ENCODE measurements around the gene PELI1. TPM values are rescaled to one million over a fixed set of nuclear protein-coding genes. Genes with fewer than 3 reads are reported as not detected.
"Not testable (repeated sequence)": the region's sequence is repeated elsewhere in the genome, so short reads cannot be mapped to it uniquely, and the experiment has no call there.

The PELI1 gene
- polyA plus RNA-seq, 10 donors = 13.1 to 25.3 (median 19.0) TPM

DNA sequence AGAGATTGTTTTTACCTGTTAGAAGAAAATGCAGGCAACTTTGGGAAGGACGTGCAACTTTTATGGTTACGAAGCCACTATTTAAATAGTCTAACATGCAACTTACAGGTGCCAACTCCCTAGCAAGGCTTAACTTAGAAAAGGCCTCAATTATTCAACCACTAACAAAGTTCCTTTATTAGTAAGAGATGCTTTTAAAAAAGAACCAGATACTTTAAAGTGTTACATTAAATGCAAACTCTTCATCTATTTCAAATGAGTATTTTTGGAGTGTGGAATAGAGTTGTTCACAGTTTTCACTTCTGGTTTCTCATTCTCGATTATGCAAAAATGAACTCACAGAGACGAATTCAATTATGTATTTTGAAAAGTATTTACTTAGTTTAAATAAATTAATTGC is 51.7 kb downstream of the PELI1 start:
- DNase-seq = no peak

DNA sequence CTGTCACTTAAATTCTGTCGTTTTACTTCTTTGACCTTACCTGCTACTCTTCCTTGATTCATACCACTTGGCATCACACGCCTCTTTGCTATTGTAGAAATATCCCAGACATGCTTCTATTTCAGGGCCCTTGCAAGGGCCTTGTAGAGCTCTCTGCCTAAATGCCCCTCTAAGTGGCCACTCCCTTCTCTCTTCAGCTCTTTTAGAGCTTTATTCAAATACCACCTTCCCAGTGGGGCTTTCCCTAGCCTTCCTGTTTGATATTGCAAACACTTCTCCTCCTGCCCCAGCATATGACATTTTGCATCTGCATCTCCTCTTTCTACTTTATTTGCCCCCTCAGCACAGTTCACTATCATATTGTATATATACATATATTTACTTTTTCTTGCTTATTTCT is 54.0 kb downstream of the PELI1 start:
- DNase-seq = no peak

DNA sequence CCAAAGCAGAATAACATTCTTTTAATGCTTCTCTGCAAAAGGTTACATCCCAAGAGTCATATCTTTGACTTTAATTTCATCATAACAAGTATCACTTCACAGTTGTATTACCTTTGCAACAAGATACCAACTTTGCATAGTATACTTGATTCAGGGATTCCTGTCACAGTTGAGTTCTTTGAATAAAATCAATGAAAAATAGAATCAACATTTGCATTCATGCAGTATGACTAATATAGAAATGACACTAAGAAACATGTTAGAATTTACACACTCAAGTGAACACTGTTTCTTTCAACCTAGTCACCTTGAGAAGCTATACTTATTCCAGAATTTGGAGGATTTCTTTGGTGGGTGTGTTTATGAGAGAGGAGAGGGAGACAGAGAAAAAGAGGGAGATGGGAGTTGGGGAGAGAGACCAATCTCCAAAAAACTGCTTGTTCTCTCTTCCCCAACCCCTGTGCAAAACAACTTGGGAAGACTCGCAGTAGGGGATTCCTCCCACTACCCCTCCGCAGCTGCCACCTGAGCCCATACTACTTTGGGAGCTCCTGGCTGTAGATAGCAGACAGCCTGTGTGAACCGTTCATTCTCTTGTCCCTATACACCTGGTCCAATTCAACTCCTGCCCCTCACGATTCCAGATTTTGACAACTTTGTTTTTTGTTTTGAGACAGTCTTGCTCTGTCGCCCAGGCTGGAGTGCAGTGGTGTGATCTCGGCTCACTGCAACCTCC is 57.7 kb downstream of the PELI1 start:
- no peak for DNase-seq

DNA sequence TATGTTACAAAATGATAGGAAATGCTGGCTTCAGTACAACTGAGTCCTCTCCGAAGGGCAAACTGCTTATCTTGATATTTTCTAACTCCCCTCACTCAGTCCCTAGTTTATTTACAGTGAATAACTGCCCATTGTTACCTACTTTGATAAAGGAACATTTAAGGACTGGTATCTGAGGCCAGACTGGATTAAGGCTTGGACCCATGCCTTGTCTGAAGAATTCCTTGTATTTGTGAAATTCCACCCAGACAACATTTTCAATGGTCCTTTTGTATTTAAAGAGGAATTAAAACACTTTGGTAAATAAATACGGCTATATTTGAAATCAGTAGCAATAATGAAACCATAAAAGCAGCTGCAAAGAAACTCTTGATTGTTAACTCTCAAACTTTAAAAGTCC is 58.3 kb downstream of the PELI1 start:
- DNase-seq = no peak

DNA sequence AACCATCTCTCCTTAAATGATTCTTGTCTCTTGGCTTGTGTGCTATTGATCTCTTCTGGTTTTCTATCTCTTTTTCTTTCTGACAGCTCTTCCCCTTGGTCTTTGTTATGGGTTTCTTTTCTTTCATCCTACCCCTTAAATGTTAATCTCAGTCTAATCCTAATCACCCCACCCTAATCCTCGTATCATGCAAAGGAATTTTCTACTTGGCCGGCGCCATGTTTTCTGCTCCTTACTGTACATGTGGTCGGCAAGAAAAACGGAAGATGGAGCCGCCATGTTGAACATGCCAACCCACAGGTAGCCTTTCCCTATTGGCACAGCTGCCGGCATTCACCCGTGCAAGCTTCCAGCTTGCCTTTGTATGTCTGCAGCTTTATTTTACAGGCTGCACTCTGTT is 63.2 kb downstream of the PELI1 start:
- DNase-seq = no peak

DNA sequence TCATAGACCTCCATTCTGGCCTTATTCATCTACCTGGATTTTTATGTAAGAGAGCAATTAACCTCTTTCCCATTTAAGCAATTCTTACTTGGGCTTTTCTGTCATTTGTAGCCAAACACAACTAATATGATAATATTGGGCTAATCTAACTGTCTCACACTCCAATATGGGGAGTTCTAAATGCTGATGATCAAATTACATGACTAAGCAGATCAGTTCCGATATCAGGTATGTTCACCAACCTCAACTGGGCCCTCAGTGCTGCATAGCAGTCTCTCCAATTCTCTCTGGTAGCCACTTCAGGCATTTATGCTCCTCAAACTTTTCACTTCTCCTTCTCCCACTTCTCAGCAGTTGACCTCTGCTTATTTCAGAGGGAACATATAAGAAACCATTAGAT is 64.0 kb downstream of the PELI1 start:
- DNase-seq = no peak

DNA sequence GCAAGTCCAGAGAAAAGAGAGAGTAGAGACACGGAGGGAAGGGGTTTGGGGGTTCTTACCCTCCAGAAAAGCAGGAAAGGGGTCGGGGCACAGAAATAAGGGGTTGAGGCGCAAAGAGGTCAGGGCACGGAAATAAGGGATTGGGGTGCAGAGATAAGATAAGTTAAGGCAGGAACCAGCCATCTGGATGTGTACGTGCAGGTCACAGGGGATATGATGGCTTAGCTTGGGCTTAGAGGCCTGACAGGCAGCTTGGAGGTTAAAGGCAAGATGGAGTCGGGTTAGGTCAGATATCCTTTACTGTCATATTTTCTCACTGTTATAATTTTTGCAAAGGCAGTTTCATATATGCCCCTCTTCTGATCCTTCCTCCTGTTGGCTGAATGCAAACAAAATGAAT is 64.5 kb downstream of the PELI1 start:
- not testable (repeated sequence) for DNase-seq

DNA sequence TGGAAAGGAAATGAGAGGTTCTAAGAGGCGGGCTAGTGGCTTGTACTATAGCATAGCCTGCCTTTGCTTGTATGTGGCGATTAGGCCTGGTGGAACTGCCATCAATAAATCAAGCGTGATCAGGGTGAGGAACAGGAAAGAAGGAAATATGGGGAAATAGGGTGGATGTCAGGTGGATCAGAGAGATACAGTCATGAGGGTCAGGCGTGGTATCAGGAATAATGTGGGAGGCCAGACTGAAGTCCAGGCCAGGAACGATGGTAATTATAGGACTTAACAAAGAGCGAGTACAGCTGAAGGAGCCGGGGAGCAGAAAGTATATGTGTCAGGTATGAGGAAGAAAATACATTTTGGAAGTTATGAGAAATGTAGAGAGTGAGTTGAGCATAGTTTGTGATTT is 67.4 kb downstream of the PELI1 start:
- DNase-seq = not testable (repeated sequence)

DNA sequence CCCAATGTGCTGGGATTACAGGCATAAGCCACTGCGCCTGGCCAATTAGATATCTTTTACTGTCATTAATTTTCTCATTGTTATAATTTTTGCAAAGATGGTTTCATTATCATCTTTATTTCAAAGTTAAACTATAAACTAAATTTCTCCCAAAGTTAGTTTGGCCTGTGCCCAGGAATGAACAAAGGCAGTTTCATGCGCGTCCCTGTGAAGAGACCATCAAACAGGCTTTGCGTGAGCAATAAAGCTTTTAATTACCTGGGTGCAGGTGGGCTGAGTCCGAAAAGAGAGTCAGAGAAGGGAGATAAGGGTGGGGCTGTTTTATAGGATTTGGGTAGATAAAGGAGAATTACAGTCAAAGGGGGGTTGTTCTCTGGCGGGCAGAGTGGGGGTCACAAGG is 69.6 kb downstream of the PELI1 start:
- not testable (repeated sequence) for DNase-seq

DNA sequence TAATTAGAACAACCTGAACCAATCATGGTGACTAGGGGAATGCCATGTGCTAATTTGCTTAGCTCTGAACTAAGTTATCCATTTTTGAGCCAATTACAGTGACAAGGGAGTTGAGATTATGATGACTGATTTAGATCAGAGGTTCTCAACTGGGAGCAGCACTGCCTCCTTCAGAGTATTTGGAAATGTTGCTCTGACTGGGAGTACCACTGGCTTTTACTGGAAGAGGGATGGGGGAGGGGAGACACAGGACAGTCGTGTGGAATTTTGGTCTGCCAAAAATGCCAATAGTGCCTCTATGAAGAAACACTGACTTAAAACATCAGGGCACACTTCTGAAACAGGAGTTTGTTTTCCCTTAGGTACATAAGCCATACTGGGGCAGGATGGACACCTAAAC is 76.9 kb downstream of the PELI1 start:
- no peak for DNase-seq

DNA sequence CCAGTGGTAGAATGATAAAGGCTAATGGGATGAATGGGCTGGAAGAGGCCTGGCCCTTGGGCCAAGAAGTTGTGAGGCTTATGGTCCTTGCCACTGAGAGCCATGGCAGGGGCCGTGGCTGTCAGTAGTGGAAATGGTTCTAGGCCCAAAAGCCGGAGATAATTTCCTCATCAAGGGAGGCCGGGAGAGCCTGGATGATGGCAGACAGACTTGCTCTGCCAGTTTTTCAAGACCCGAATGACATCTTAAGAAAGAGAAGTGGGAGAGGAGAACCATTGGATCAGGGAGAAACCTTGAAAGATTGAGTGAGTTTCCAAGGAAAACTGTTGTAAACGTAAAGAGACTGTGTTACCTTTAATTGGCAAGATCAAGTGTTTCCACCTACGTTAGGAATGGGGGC is 78.7 kb downstream of the PELI1 start:
- no peak for DNase-seq

DNA sequence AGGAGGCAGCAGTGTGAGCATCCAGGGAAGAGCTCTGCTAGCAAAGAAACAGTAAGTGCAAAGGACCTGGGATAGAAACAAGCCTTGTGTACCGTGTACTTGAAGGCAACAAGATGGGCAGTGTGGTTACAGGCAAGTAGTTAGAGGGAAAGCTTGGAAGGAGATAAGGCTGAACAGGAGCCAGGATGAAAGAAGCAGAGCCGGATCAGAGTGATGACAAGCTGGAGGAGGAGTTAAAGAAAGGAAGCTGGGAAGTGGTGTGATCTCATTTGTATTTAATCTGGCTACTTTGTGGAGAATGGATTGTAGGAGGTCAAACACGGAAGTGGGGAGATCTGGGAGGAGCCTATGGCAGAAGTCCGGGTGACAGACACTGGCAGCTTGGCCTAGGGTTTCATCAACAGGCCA is 80.3 kb downstream of the PELI1 start:
- DNase-seq = peak in 1 of 3 donors; percentile 23

DNA sequence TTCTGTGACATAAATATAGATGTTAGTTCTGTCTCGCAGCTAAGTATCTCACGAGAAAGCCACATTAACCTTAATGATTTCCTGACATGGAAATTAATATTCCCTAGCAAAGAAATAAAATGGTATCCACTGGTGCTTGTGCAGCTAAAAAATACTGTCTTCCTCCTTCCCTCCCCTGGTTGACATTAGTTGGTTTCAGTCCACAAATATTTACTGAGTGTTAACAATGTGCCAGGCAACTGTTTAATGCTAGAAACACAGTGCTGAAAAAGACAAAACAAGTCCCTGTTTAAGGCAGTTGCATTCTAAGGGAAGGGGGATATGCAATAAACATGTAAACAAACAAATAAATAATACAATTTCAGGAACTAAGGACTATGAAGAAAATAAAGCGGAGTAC is 80.8 kb downstream of the PELI1 start:
- DNase-seq = no peak

DNA sequence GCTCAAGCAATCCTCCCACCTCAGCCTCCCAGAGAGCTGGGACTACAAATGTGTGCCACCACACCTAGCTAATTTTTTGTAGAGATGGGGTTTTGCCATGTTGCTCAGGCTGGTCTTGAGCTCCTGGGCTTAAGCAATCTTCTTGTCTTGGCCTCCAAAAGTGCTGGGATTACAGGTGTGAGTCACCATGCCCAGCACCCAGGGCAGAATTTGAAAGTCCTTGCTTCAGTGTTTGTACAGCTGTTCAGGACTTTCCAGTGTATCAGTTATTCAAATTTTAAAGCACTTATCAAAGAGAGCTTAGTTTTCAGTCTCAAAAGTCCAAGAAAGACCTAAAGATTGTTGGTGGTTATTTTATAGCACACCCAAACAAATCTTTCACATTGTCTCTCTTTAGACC is 81.4 kb downstream of the PELI1 start:
- DNase-seq = no peak

DNA sequence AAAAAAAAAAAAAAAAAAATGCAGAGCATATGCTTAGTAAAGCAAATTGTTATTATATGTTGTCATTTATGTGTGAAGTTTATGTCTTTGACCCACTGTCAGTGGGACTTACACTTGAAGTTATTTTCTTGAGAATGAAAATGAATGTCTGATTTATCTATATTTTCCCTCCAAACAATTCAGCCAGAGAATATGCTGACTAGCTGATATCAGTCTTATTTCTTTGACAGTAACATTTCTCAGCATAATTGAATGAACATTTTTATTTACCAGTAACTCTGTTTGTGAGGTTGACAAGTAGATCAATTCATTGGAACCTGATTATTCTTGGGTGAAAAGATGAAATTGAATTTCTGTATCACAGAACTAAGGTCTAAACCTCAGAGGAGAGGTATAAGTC is 85.0 kb downstream of the PELI1 start:
- DNase-seq = no peak

DNA sequence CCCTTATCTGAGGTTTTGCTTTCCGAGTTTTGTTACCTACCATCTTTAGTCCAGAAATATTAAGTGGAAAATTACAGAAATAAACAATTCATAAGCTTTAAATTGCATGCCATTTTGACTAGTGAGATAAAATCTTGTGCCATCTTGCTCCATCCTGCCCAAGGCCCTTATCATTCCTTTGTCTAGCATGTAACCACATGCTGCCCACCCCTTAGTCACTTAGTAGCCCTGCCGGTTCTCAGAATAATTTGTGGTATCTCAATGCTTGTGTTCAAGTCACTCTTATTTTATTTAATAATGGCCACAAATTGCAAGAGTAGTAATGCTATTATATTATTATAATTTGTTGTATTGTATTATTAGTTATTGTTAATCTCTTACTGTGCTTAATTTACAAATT is 88.2 kb downstream of the PELI1 start:
- DNase-seq = no peak

DNA sequence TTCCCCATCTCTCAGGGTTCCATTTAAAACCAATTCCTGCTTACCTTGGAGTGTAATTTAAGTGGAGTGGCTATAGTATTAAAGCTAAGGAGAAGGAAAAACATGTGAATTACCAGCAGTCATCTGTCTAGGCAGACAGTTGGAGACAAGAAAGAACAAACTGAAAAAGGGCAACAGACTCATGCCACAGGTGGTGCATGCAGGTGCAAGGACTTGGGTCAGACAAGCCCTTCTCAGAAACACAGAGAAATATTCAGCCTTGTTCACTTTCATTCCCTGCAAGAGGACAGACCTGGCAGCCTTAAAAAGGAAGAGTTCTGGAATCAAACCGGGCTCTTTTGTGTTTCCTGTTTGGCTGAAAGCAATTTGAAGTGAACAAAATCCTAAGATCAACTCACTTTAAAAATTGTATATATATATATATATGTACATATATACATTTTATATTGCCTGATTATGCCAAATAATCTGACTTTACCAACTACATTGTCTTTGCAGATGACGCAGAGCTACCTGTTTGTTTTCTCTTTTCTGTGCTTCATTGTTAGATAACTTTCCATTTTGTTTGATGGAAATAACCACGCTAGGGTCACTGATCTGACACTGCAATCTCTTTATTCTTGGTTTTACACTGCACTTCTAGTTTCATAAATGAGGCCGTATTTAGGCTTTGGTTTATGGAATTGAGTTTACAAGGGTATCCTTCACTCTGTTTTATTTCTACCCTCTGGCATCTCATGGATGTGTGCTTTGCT is 89.9 kb downstream of the PELI1 start:
- no peak for DNase-seq

DNA sequence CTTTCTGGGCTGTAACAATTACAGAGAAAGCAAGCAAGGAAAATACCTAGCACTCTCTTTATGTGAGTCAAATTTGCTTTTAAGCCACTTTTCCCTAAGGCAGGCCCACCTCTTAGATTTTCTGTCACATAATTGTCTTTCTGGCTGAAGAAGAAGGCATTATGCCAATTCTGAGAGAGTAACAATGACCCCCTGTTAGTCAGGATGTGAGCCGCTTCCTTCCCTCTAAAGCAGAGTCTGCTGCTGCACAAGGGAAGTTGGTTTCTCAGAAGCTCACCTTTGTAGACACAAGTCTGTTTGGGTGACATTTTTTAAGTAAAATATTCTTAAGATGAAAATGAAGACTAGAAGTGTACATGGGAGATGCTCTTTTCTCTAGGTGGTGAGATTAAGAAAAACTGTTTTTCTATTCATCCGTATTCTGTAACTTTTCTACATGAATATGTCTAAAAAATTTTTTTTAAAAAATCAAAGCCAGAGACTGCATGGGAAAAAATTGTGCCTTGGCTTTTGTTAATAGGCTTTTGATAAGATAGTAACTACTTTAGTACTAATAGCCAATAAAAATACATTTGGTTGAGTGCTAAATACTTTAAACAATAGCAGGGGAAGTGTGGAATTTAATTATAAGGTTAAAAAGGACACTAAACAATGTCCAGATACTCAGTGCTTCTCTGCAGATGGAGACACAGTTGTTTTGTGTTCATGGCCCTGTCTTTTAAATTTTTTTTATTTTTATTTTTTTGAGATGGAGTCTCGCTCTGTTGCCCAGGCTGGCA is 91.6 kb downstream of the PELI1 start:
- peak in 1 of 3 donors; percentile 23 for DNase-seq

DNA sequence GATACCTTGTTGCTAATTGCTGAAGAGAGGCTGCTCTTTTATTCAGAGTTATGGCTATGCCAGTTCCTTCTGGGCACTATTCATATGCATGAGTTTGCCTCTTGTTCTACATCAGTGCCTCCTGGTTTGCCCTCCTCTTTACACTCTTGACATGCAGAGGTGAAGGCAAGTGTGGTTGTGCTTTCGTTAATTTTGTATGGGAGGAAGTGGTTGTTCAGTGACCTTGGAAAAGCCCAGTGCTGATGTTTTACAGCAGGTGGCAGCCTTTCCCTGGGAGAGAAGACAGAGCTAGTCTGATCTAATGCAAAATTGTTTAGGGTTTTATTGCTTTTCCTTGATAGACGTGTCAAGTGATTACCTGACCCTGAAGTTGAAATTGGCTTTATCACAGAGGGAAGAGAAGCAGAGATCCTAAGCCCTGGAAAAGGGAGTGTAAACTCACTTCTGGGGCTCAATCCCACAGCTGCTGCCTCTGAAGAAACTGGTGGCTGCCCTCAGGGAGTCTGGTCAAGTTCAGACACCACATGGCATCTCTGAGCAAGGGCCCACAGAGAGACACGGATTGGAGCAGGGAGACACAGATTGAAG is 94.5 kb downstream of the PELI1 start:
- peak; percentile 60 to 85 (median 75) for DNase-seq

DNA sequence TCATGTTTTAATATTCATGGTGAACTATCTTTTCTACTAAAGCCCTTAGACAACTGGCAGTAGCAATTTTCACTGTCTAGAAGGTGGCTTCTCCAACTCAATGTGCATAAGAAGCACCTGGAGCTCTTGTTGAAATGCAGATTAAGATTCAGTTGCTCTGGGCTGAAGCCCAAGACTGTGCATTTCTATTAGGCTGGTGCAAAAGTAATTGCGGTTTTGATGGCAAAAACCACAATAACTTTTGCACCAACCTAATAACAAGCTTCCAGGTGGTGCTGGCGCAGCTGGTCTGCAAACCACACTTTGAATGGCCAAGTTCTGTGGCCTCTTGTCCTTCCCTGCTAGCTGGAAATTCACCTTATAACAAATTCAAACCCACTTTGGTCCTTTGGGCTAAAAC is 98.3 kb downstream of the PELI1 start:
- no peak for DNase-seq

Measured in muscle of back (tissue), 11 donors.